Activated naive CD8-positive, alpha-beta T cell (primary cell): ENCODE data around the gene MRPL52.
A peak's percentile ranks its signal among the peaks of the same experiment; 100 is the strongest.

Experiments used
- H3K27ac Mint-ChIP-seq: one replicate; pipeline ENCODE4 v1.8.0; 2021; ENCODE audit warnings: mixed read lengths
- H3K27me3 Mint-ChIP-seq: one replicate; pipeline ENCODE4 v1.8.0; 2021; ENCODE audit warnings: mixed read lengths
- H3K36me3 Mint-ChIP-seq: one replicate; pipeline ENCODE4 v1.8.0; 2021; ENCODE audit warnings: mixed read lengths
- H3K4me1 Mint-ChIP-seq: one replicate; pipeline ENCODE4 v1.8.0; 2021; ENCODE audit warnings: low read depth, mixed read lengths
- H3K4me3 Mint-ChIP-seq: one replicate; pipeline ENCODE4 v1.8.0; 2021; ENCODE audit warnings: mild to moderate bottlenecking, mixed read lengths
- H3K9me3 Mint-ChIP-seq: one replicate; pipeline ENCODE4 v1.8.0; 2021; ENCODE audit warnings: low read depth, mixed read lengths

The MRPL52 gene

GRCh38 chr14:22872833-22873520 is 43.3 kb downstream of the MRPL52 start:
- no peaks in the 10 kb centered on the region for H3K27me3 Mint-ChIP-seq
- peak overlapping the region; percentile 90 for H3K4me3 Mint-ChIP-seq
- H3K9me3 Mint-ChIP-seq: no peaks in the 10 kb centered on the region
- H3K36me3 Mint-ChIP-seq: no peaks in the 10 kb centered on the region
- peaks cover 31% of the 10 kb centered on the region for H3K4me1 Mint-ChIP-seq
- peak overlapping the region; percentile 87 for H3K27ac Mint-ChIP-seq

GRCh38 chr14:22875003-22875747 is 45.5 kb downstream of the MRPL52 start:
- Mint-ChIP-seq H3K27me3 (no peaks in the 10 kb centered on the region), H3K36me3 (no peaks in the 10 kb centered on the region), H3K27ac (no peak overlapping the region), H3K4me1 (peaks cover 31% of the 10 kb centered on the region), H3K9me3 (no peaks in the 10 kb centered on the region), H3K4me3 (no peak overlapping the region)

- H3K4me3 Mint-ChIP-seq: no peak overlapping the region
- no peaks in the 10 kb centered on the region for H3K9me3 Mint-ChIP-seq
- peaks cover 25% of the 10 kb centered on the region for H3K4me1 Mint-ChIP-seq
- H3K27ac Mint-ChIP-seq: no peak overlapping the region
- H3K36me3 Mint-ChIP-seq: no peaks in the 10 kb centered on the region
- H3K27me3 Mint-ChIP-seq: no peaks in the 10 kb centered on the region
Measured at GRCh38 chr14:22875748-22876319, 46.1 kb downstream of the MRPL52 start.

GRCh38 chr14:22877000-22877501 is 47.4 kb downstream of the MRPL52 start:
- no peaks in the 10 kb centered on the region for H3K27me3 Mint-ChIP-seq

GRCh38 chr14:22878271-22879246 is 48.9 kb downstream of the MRPL52 start:
- no peak overlapping the region for H3K4me3 Mint-ChIP-seq
- no peaks in the 10 kb centered on the region for H3K36me3 Mint-ChIP-seq
- no peaks in the 10 kb centered on the region for H3K27me3 Mint-ChIP-seq
- peaks cover 24% of the 10 kb centered on the region for H3K4me1 Mint-ChIP-seq
- H3K9me3 Mint-ChIP-seq: no peaks in the 10 kb centered on the region
- peak overlapping the region; percentile 41 for H3K27ac Mint-ChIP-seq

More at GRCh38 chr14:22877000-22877501, 47.4 kb downstream of the MRPL52 start:
- no peak overlapping the region for H3K27ac Mint-ChIP-seq
- H3K9me3 Mint-ChIP-seq: no peaks in the 10 kb centered on the region
- H3K4me3 Mint-ChIP-seq: no peak overlapping the region
- no peaks in the 10 kb centered on the region for H3K36me3 Mint-ChIP-seq
- peaks cover 23% of the 10 kb centered on the region for H3K4me1 Mint-ChIP-seq

GRCh38 chr14:22882064-22882463 is 52.4 kb downstream of the MRPL52 start:
- no peaks in the 10 kb centered on the region for H3K36me3 Mint-ChIP-seq
- no peaks in the 10 kb centered on the region for H3K27me3 Mint-ChIP-seq
- H3K4me3 Mint-ChIP-seq: no peak overlapping the region
- peaks cover 26% of the 10 kb centered on the region for H3K4me1 Mint-ChIP-seq
- H3K9me3 Mint-ChIP-seq: no peaks in the 10 kb centered on the region
- H3K27ac Mint-ChIP-seq: no peak overlapping the region

GRCh38 chr14:22882529-22883172 is 53.0 kb downstream of the MRPL52 start:
- Mint-ChIP-seq H3K9me3 (no peaks in the 10 kb centered on the region), H3K4me1 (peaks cover 32% of the 10 kb centered on the region), H3K36me3 (no peaks in the 10 kb centered on the region), H3K27me3 (no peaks in the 10 kb centered on the region), H3K4me3 (no peak overlapping the region), H3K27ac (no peak overlapping the region)

- no peak within 1 kb of the TSS for H3K4me3 Mint-ChIP-seq
- peak within 1 kb of the TSS; percentile 28 for H3K27ac Mint-ChIP-seq
- H3K4me1 Mint-ChIP-seq: peaks cover 39% of the 10 kb centered on the region
- H3K36me3 Mint-ChIP-seq: no peaks in the 10 kb centered on the region
- H3K27me3 Mint-ChIP-seq: no peaks in the 10 kb centered on the region
- H3K9me3 Mint-ChIP-seq: no peaks in the 10 kb centered on the region
Measured at GRCh38 chr14:22883173-22883976, 53.7 kb downstream of the MRPL52 start, which contains the start of gene REM2. Gene REM2, plus strand, starts transcription at chr14:22883222. Its CDS starts 66 bp downstream, at chr14:22883288.

GRCh38 chr14:22884076-22884737 is 54.5 kb downstream of the MRPL52 start:
- no peaks in the 10 kb centered on the region for H3K27me3 Mint-ChIP-seq
- H3K9me3 Mint-ChIP-seq: no peaks in the 10 kb centered on the region
- no peak overlapping the region for H3K27ac Mint-ChIP-seq
- peaks cover 42% of the 10 kb centered on the region for H3K4me1 Mint-ChIP-seq
- H3K4me3 Mint-ChIP-seq: no peak overlapping the region
- no peaks in the 10 kb centered on the region for H3K36me3 Mint-ChIP-seq
